ENCODE measurements around the gene TMOD1.

Gene TMOD1

DNA sequence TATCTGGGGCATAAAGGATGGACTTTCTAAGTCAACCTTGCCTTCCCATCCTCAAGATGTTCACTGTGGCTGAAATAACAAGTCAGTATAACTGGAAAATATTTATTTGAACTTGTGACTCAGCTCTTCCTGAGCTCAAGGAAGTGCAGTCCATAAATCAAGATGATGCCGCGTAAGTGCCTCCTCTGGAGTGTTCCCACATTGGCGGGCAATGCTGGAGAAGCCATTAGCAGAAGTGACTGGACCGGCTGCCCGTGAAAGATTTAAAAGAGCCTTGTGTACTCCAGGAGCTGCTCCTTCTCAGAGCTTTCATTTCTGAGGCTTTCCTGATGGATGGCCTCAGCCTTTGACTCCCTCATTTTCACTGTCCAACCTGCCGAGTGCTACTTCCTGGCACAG lies 17.4 kb downstream of the TMOD1 start:
- DNase-seq: peak; percentile 12

DNA sequence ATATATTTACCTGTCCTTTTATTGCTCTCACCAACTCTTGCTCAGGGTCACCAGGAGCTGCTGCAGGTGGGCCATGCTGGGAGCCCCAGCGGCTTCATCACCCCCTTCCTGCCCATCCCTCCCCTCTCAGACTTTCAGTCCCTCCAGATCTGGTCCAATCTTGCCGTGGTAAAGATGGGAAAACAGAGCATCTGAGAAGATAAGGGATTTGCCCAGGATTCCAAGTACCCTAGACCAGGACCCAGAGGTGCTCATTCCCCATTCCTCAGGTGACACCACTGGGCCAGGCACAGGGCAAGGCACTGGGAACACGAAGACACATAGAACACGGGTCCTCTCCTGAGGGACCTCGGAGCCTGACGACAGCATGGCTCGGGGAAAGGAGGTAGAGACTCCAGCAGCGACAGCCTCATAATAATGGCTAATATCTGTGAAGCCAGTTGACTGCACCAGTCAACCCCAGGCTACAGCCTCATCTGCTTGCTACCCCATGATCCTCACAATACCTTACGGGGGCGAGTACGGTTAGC lies 18.0 kb downstream of the TMOD1 start:
- no peak for DNase-seq

DNA sequence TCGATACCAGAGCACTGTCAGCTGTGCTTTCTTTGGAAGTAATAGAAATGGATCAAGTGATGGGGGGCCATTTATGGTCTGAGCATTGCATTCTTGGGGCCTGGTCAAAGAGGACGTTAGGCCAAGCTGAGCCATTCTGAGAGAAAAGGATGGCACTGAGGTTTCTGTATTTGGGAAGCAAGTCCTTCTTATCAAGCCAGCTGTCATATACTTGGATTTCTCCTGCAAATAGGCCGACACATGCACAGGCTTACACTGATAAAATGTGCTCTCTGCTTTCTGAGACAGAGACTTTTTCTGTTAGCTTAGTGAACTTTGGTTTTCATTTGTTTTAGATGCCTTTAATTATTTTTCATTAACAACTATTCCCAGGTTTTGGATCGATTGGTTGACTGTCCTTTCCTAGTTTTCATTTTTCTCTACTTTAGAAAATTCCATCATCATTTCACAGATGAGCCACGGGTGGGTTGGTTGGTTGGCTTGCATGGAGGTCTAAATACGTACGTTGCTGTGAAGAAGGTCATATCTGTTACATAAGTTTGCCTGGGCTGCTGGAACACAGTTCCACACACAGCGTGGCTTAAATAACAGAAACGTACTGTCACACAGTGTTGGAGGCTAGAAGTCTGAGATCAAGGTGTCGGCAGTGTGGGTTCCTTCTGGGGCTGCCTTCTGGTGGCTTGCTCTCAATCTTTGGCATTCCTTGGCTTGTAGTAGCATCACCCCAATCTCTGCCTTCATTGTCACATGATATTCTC lies 20.3 kb downstream of the TMOD1 start:
- no peak for DNase-seq

DNA sequence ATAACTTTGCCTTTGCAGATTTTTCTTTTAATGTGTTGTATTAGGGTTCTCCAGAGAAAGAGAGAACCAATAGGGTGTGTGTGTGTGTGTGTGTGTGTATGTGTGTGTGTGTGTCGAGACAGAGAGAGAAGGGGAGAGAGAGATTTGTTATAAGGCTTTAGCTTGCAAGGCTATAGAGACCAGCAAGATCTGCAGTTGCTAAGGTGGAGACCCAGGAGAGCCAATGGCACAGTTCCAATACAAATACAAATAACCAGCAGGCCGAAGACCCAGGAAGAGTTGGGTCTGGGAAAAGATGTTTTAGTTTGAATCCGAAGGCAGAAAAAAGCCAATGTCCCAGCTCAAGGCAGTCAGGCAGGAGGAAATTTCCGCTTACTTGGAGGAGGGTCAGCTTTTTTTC lies 23.0 kb downstream of the TMOD1 start:
- DNase-seq: no peak

DNA sequence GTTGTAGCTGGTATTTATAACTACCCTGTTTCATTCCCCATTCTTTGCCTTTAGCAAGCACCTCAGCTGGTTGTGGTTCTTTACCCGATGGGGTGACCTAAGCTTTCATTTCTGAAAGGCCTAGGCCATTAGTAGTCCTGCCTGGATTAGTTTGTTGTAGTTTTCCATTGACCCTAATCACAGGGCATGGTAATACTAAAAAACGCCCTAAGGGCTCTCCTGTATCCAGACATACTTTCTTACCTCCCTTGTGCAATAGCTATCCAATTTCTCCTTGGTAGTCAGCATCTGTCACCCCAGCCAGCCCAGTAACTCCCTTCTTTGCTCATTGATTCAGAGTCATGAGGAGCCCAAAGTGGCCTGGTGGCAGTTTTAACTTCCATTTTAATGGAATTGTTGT lies 24.0 kb downstream of the TMOD1 start:
- DNase-seq: no peak

DNA sequence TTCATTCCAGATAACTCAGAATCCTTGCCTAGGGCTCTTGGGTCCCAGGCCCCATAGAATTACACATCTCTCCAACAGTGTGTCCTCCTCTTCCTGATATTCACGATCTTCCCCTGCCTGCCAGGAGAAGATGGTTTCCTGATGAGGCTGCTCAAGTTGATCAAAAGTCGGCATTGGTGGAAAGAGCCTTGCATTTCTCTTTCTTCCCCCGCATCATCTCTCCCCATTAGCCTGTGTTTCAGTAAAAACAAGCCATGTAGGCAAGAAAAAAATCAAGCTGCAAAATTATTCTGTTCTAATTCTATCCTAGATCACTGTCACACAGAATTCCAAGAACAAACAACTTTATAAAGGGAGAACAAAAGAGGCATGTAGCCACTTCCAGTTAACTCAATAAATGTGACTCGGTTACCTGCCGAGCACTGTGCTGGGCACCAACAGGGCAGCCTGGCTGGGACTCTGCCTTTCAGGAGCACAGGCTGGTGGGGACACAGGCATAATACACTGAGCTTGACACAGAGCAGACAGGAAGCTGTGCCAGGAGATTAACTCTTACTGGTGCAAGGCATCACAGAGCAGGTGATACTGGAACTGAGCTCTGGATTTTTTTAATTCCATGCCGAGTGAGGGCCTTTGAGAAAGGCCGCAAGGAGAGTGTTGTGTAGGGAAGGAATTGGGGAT lies 25.6 kb downstream of the TMOD1 start:
- DNase-seq: no peak

DNA sequence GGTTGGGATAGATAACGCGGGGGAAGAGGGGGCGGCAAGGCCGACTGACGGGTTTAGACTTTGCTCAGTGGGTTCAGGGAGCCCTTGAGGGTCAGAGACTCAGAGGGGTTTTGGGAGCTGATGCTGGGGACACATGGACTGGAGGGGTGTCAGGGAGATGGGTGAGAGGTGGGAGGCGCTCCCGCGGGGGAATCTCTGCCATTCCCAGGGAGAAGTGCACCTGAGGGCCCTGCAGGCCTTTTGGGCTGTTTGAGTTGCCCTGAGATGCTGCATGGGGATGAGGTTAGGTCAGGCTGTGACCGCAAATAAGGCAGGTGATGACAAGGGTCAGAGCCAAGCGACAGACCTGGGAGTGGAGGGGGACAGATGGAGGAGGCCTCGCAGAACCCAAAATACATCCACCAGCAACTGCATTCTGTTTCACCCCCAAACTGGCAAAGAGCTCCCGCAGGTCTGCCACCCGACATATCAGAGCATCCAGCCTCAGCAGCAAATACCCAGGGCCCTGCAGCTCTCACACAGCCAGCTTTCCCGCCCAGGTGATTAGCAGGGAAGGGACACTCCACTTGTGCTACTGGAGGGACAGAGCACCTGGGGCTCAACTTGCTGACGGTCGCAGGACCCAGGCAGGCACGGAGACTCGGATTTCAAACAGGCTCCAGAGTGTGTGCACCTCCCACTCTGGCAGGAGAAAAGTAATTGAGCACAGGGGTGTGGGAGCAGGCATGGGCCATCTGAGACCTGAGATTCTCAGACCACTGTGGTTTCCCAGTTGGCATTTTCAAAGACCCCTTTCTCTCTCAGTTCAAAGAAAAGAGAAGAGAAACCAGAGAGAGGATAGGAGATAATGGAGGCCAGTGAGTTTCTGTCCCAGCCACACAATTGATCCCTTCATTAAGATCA lies 26.4 kb downstream of the TMOD1 start:
- DNase-seq: no peak

DNA sequence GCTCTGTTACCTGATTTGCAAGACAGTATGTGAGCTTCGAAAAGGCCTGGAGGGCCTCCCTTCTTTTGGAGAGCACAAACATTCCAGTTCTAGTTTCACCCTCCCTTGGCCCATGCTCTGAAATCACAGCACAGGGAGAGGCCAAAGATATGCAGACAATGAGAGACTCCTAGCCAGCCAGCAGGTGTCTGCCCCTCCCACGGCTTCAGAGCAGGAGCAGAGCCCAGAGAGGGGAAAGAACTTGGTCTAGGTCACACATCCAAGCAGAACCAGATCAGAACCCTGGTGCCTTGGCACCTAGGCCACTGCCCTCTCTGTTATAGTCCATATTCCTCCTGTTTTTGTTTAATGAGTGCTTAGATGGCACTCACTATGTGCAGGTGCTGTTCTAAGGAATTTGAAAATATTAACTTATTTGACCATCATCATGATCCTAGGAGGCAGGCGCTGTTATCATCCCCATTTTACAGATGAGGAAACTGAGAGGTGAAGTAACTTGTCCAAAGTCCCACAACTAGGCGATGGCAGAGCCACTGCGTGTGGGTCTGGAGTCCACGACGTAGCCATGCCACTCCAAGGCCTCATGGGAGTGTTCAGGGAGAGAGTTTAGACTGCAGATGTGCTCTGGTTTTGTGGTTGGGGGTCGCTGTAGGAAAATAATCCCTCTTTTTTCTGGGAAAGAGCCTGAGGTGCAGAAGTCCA lies 27.2 kb downstream of the TMOD1 start:
- DNase-seq: no peak

DNA sequence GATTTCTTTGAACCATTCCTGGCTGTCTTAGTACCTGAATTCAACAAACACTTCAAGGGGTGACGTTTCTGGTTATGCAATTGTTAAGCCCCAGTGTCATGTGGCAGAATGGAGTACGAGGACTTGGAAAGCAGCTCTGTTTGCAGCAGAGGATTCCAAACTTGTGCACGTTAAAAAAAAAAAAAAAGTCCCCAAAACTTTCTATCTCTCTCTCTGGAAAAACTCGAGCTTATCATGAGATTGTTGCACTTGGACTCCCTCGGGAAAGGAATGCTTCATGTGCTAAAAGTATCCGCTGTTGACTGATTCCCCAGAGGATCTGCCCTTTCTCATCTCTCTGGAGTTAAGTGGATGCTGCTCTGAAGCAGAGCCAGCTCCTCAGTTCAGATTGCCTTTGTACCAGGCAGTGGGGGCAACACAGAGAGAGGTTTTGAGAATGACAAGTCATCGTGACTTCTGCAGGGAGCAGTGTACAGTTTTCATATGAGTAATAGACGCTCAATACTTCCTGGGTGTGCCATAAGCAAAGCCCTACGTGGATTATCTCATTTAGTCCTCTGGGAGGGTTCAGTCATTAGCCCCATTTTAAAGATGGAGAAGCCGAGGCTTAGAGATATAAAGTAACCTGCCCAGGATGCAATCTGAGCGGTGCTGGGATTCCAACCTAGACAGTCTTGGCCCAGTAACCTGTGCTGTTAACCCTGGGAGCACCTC lies 28.1 kb downstream of the TMOD1 start:
- DNase-seq: no peak

DNA sequence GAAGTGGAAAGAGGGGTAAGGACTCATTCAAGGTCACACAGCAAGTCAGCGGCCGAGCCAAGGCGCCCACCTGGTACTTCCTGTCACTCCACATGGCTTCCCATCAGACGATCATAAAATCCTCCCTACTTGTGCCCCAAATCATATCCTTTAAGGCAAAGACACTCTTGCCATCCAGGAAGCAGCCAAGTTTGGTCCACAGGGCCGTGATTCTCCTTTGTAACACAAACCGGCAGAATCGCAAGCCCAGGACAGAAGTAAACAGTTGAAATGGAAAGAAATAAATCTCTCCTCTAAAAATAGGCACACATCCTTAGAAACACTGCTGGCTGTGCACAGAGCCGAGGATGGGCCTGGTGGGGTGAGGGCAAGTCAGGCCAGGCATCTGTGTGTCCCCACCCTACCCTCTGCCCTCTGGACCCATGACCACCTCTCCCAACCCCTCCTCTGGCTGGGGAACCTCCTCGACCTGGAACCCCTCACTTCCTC lies 30.5 kb downstream of the TMOD1 start:
- DNase-seq: no peak

DNA sequence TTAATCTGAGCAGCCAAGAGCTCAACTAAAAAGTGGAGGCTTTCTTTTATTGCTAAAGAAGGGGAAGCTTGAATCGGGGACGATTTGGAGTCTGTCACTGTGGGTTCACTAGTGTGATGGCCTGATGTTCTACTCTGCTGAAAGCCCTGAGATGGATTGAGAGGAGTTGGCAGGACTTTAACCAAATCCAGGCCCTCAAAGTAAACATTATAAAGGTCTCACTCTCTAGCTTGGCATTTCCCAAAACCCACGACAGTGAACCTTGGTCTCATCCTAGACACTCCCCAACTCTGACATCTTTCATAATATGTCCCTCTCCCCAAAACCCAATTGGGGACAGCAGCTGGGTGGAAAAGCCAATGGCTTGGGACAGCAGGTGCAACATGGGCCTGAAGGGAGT lies 32.7 kb downstream of the TMOD1 start:
- DNase-seq: no peak

DNA sequence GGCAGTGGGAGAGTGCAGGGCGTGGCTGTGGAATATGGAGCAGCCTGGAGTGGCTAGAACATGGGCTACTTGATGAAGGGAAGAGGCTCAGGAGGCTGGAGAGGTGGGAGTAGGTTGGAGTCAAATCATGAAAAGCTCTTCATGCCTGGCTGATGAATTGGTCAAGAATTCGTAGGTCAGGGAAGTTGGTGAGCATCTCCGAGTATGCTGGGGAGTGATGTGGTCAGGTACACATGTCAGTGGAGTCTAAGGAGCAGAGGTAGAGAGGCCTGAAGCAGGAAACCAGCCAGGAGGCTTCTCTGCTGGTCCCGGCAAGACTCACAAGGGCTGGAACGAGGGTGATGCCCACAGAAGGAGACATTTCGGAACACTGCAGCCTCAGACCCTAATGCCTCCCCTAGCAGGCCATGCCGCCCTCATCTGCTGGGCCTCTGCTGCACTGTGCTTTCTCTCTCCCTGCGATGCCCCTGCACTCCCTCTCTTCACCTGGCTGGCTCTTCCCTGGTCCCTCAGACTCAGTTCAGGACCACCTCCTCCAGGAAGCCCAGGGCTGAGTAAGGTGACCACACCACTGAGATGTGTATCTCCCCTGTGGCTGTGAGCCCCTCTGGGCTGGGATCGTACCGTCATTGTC lies 33.6 kb downstream of the TMOD1 start:
- DNase-seq: no peak

DNA sequence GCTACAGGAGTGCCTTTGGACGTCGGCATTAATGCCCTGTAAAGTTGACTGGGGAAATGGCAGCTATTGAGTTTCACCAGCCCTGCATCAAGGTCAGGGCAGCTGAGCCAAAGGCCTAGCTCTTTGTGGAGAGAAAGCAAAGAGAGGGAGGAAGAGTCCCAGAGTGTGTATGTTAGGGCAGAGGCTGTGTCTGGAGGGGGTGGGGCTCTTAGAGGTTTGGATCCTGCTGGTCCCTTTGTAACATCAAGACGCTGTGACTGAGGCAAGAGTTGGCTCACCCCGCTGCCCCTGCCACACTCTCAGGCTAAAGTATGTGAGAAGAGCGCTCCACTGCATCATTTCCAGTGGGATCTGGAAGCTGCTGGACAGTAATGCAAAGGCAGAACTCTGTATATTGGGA lies 34.3 kb downstream of the TMOD1 start:
- no peak for DNase-seq

DNA sequence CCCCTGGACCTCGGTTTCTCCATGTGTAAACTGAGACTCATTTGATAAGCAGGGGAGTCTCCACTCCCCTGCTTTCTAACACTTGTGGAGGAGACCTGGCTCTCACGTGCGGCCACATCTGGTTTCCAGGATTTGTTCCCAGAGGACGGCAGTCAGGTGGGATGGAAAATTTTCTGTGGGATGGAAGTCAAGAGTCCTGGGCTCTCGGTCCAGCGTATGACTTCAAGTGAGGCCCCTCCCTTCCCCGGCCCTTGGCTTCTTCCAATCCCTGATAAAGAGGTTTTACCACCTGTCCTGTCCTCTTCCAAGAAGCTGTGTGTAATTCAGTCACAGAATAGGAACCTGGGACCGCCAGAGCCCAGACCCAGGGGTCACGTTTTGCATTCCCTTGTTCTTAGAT lies 35.0 kb downstream of the TMOD1 start:
- DNase-seq: no peak

DNA sequence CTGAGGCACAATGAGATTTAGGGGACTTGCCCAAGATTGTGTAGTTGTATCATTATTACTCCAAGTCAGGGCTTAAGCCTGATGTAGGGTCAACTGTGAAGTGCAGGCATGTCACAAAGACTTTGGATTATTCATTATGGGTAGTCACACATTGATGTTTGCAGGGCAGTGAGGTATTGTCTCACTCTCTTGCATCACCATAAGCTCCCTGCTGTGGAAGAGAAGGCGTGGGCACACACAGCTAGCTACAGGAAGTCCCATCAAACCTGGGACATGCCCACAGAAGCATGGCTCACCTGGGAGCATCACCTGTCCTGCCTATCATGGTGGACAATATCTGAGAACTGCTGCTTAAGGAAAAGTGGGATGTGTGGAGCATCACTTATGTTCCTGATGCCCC lies 42.1 kb downstream of the TMOD1 start:
- no peak for DNase-seq

DNA sequence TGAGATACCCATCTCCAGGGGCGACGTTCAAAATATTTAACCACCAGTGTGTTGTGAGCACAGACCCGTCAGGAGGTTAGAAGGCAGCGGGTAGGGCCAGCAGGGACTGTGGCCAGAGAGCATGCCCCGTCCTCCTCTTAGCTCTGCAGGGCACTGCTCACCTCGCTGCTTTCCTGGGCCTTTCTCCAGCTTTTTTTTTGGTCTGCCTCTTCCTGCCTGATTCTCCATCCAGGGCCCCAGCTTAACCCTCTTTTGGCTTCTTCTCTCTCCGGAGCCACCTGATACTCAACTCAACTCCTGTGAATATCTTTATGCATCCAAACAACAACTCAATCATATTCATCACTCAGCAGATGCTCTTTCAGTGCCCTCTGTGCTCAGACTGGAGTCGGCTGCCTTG lies 44.0 kb downstream of the TMOD1 start:
- DNase-seq: no peak

DNA sequence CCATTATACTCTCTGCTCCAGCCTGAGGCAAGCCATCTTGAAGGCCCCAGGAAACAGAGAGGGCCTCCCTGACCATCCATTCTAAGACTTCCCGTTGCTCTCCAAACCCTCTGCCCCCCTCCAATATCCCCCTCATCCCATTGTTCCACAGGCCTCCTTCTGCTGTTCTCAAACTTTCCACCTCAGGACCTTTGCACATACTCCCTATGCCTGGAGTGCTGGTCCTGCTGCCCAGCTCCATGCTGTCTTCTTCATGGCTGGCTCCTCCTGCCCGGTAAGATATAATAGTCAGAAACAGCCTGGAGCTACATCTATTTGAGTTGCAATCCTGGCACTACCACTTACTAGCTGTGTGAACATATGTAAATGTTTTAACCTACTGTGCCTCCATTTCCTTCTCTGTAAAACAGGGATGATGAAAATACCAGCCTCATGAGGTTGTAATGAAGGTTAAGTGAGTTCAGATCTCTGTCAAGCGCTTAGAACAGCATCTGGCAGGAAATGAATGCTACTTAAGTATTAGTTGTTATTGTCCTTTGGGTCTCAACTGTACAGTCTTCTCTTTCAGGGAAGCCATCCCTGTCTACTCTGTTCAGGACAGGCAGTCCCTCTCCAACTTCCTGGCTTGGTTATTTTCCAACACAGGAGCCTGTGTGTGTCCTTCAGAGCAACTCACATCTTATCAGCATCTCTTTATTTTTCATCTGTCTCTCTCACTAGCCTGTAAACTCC lies 45.8 kb downstream of the TMOD1 start:
- DNase-seq: no peak

DNA sequence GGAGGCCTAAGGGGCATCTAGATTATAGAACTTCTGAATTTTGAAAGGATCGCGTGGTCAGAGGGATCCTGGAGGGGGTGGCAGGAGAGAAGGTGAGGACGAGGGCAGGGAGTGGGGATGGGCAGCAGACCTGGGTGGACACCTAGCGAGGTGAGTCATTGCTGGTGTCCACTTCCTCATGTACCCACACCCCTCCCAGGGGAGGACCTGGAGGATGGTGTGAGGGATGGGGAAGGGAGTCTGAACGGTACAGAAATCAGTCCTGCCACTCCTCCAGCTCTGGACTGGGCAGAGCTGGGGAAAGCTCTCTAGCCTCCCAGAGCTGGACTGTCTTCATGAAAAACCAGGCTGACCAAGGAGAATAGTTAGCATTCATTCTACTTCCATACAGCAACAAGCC lies 46.9 kb downstream of the TMOD1 start:
- no peak for DNase-seq

DNA sequence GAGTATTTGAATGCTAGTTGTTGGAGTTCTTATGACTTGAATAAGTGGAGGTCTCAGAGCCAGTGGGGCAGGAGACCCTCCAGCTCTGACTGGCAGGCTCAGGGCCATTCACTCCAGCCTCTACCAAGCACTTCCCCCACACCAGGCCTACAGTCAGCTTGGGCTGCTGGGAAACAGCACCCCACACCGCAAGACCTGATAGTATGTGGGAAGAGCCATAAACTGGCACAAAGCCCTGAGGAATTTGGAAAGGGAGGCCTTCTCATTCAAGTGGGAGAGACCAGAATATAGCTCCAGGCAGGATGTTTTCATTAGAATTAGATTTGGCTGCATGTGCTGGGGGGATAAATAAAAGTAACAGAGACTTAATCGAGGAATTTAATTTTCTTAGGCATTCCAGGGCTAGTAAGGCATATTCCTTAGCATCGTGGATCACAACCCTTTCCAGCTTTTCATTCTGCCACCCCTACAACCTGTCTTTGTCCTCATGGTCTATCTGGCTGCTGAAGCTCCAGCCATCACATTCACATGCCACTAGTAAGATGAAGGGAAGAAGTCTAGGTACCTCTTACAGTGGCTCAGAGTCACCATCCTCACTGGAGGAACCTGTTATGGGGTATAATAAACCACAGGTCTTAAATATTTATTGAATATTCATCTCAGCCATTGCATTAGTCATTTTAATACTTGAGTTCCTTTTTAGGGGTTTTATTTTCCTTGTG lies 47.5 kb downstream of the TMOD1 start:
- no peak for DNase-seq

DNA sequence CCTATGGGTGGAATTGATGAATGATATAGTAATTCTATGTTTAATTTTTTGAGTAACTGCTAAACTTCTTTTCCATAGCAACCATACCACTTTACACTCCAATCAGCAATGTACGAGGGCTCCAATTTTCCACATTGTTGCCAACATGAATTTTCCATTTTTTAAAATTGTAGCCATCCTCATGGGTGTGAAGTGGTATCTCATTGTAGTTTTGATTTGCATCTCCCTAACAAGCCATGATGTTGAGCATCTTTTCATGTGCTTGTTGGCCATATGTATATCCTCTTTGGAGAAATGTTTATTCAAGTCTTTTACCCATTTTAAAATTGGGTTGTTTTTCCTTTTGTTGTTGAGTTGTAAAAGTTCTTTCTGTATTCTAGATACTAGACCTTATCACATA lies 48.9 kb downstream of the TMOD1 start:
- DNase-seq: no peak
